Sigmoid colon (tissue), 7 donors: Measurements from ENCODE around the gene LRRC2. TPM values are rescaled to one million over a fixed set of nuclear protein-coding genes. Genes with fewer than 3 reads are reported as not detected.
"Not testable (repeated sequence)": the region's sequence is repeated elsewhere in the genome, so short reads cannot be mapped to it uniquely, and the experiment has no call there.

Experiments
- DNase-seq: peaks from one replicate; pipeline ENCODE4 v3.0.0-alpha.2; 2019
- H3K27ac ChIP-seq, 4 donors: fragments of 200-600 bp; sonication (generic); one replicate each; pipeline ENCODE4 v1.5.1; 2016 to 2019; ENCODE audit warnings: mild to moderate bottlenecking in 1 of 4
- H3K27me3 ChIP-seq, 3 donors: fragments of 200-600 bp; sonication (generic); one replicate each; pipeline ENCODE4 v1.5.1; 2019; ENCODE audit warnings: mild to moderate bottlenecking in 1 of 3
- H3K36me3 ChIP-seq, 4 donors: fragments of 200-600 bp; sonication (generic); one replicate each; pipeline ENCODE4 v1.5.1; 2016 to 2019
- H3K4me1 ChIP-seq, 4 donors: fragments of 200-600 bp; sonication (generic); one replicate each; pipeline ENCODE4 v1.5.1; 2017 to 2019
- H3K4me3 ChIP-seq, 4 donors: fragments of 200-600 bp; sonication (generic); one replicate each; pipeline ENCODE4 v1.5.1; 2017 to 2019; ENCODE audit warnings: mild to moderate bottlenecking in 2 of 4, moderate library complexity in 1 of 4
- H3K9me3 ChIP-seq, 4 donors: fragments of 200-600 bp in 3 of 4; sonication (generic) in 3 of 4; one replicate each; pipeline versions ENCODE4 v1.5.1 to v1.6.1; 2013 to 2019
- EP300 ChIP-seq, 4 donors: sonication (generic); formaldehyde crosslinking; IDR thresholded peaks; one replicate each; pipeline ENCODE4 v1.6.1; 2017; ENCODE audit warnings: antibody characterized with exemption in 4 of 4
- POLR2A ChIP-seq, 2 donors: fragments of 450-650 bp; IDR thresholded peaks; one replicate each; pipeline ENCODE4 v1.6.1; 2016; ENCODE audit warnings: antibody characterized with exemption in 2 of 2, mild to moderate bottlenecking in 2 of 2, moderate library complexity in 2 of 2
- POLR2AphosphoS5 ChIP-seq, 4 donors: sonication (generic); formaldehyde crosslinking; IDR thresholded peaks; one replicate each; pipeline ENCODE4 v1.6.1; 2017; ENCODE audit warnings: antibody characterized with exemption in 4 of 4
- WGBS, 2 donors: extraction: QIAGEN DNeasy Blood & Tissue Kit; methylation state at CpG; one replicate each; pipeline ENCODE4 v1.1.7; 2013; 5-methylcytosine and 5-hydroxymethylcytosine counted together
- intact Hi-C: fragments of 100-400 bp; cut with DNase I; formaldehyde crosslinking; loops from one replicate; pipeline ENCODE4 v1.15.1; 2023
- polyA plus RNA-seq, 3 donors: library from polyadenylated mRNA; stranded (reverse); fragments of 200-250 nt; gene quantifications; one replicate each; pipeline ENCODE4 v1.2.3, GENCODE V29; 2013
- total RNA-seq, 4 donors: library from RNA; depleted of rRNA; stranded (reverse); fragments of >200 nt; gene quantifications; one replicate each; pipeline ENCODE4 v1.1.0, GENCODE V29; 2016
- TF ChIP-seq, protein P1 (sequence below), 4 experiments: fragments of 450-650 bp in 3 of 4; fragments of 200-600 bp in 1 of 4; IDR thresholded peaks; one replicate each; pipeline ENCODE4 v1.5.1; 2016 to 2019; ENCODE audit warnings: antibody characterized with exemption in 4 of 4, mild to moderate bottlenecking in 3 of 4, moderate library complexity in 2 of 4
- donor health status: healthy with polysubstance abuse.
- donor health status: Bipolar disorder and iron deficiency.
- donor health status: healthy.

LRRC2 gene
- total and polyA plus RNA-seq, 7 donors, result 0.46 to 11.1 (median 3.6) TPM

DNA sequence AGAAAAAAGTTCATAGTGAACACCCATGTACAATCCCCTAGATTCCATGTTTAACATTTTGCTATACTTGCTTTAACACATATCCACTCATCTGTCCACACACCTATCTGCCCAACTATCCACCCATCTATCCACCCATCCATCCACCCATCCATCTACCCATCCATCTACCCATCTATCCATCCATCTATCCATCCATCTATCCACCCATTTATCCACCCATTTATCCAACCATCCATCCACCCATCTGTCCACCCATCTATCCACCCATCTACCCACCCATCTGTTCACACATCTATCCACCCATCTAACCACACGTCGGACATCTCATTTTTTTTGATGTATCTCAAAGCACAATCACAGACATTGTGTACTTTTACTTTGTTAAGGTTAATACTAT, 42.5 kb downstream of the LRRC2 start:
- Histone ChIP-seq H3K9me3 (no peaks in the 10 kb centered on the region), H3K27me3 (no peaks in the 10 kb centered on the region), H3K4me1 (no peaks in the 10 kb centered on the region), H3K27ac (no peak overlapping the region), H3K36me3 (peaks cover 0 to 11% (median 0%) of the 10 kb centered on the region in 4 donors), H3K4me3 (no peak overlapping the region)
- 95 to 98% methylated on average over 2 of the region's 2 CpGs for WGBS, 2 donors
- no peak for TF ChIP-seq EP300 (IDR thresholded peaks at IDR 0.05)
- TF ChIP-seq POLR2AphosphoS5 (IDR thresholded peaks at IDR 0.05), result no peak
- TF ChIP-seq, protein P1, sequence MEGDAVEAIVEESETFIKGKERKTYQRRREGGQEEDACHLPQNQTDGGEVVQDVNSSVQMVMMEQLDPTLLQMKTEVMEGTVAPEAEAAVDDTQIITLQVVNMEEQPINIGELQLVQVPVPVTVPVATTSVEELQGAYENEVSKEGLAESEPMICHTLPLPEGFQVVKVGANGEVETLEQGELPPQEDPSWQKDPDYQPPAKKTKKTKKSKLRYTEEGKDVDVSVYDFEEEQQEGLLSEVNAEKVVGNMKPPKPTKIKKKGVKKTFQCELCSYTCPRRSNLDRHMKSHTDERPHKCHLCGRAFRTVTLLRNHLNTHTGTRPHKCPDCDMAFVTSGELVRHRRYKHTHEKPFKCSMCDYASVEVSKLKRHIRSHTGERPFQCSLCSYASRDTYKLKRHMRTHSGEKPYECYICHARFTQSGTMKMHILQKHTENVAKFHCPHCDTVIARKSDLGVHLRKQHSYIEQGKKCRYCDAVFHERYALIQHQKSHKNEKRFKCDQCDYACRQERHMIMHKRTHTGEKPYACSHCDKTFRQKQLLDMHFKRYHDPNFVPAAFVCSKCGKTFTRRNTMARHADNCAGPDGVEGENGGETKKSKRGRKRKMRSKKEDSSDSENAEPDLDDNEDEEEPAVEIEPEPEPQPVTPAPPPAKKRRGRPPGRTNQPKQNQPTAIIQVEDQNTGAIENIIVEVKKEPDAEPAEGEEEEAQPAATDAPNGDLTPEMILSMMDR (IDR thresholded peaks at IDR 0.05), result no peak
- no peak for TF ChIP-seq POLR2A (IDR thresholded peaks at IDR 0.05)
- intact Hi-C loops, result no loop called here
- DNase-seq, result no peak

GRCh38 chr3:46522201-46522600, 43.9 kb downstream of the LRRC2 start:
- H3K9me3 ChIP-seq, H3K27me3 ChIP-seq, H3K27ac ChIP-seq, H3K4me3 ChIP-seq, H3K4me1 ChIP-seq, DNase-seq, H3K36me3 ChIP-seq, intact Hi-C loops: not testable (repeated sequence)
- WGBS, 2 donors, result 84% methylated on average over 4 of the region's 4 CpGs

- Histone ChIP-seq H3K4me3 (no peak overlapping the region), H3K27me3 (no peaks in the 10 kb centered on the region), H3K36me3 (no peaks in the 10 kb centered on the region), H3K9me3 (no peaks in the 10 kb centered on the region), H3K27ac (no peak overlapping the region), H3K4me1 (no peaks in the 10 kb centered on the region)
- intact Hi-C loops, result no loop called here
- no peak for DNase-seq
- TF ChIP-seq POLR2A (IDR thresholded peaks at IDR 0.05) (no peak), POLR2AphosphoS5 (IDR thresholded peaks at IDR 0.05) (no peak), EP300 (IDR thresholded peaks at IDR 0.05) (no peak)
- TF ChIP-seq, protein P1 (IDR thresholded peaks at IDR 0.05), result no peak
- 84 to 90% methylated on average over 9 of the region's 9 CpGs for WGBS, 2 donors
Observed at GRCh38 chr3:46521096-46521495, 45.0 kb downstream of the LRRC2 start.

DNA sequence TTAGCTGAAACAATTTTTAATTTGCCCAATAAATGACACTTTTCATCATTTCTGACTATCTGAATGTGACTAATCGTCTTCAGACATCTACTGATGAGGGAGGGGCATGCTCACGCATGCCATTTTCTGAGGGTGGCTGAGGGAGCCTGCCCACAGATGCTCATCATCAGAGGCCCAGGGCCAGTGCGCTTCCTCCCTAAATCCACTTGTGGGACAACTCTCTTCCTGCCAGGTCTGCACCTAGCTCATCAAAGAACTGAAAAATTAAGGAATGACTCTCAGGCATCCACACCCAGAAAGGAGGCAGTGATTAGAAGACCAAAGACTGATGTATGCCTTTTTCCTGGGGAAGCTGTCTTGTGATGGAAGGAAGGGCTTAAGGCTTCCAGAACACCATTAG, 45.6 kb downstream of the LRRC2 start:
- Histone ChIP-seq H3K9me3 (no peaks in the 10 kb centered on the region), H3K36me3 (no peaks in the 10 kb centered on the region), H3K4me1 (no peaks in the 10 kb centered on the region), H3K27me3 (no peaks in the 10 kb centered on the region), H3K27ac (no peak overlapping the region), H3K4me3 (no peak overlapping the region)
- TF ChIP-seq POLR2A (IDR thresholded peaks at IDR 0.05) (no peak), EP300 (IDR thresholded peaks at IDR 0.05) (no peak), POLR2AphosphoS5 (IDR thresholded peaks at IDR 0.05) (no peak)
- TF ChIP-seq, protein P1 (IDR thresholded peaks at IDR 0.05), result no peak
- 94 to 95% methylated on average over 3 of the region's 3 CpGs for WGBS, 2 donors
- intact Hi-C loops, result no loop called here
- DNase-seq, result no peak

DNA sequence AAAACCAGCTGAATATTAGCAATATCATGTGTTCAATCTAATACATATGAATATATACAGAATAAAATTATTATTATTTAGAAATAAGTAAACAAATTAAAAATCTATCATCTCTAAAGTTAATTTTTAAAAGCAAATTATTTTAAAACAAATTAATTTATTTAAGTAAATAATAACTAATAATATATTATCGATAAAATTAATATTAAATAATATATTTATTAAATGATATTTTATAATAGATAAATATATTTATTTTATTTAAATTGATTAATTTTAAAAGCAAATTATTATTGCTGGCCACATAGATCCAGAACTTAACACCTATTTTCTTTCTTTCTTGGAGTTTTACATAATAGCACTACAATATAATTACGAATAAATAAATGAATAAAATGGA, 46.1 kb downstream of the LRRC2 start:
- no peak for TF ChIP-seq POLR2A (IDR thresholded peaks at IDR 0.05)
- TF ChIP-seq EP300 (IDR thresholded peaks at IDR 0.05), result no peak
- TF ChIP-seq, protein P1 (IDR thresholded peaks at IDR 0.05), result no peak
- TF ChIP-seq POLR2AphosphoS5 (IDR thresholded peaks at IDR 0.05), result no peak
- Histone ChIP-seq H3K27ac (no peak overlapping the region), H3K27me3 (no peaks in the 10 kb centered on the region), H3K9me3 (no peaks in the 10 kb centered on the region), H3K36me3 (no peaks in the 10 kb centered on the region), H3K4me1 (no peaks in the 10 kb centered on the region), H3K4me3 (no peak overlapping the region)
- intact Hi-C loops, result no loop called here
- no peak for DNase-seq
- WGBS, 2 donors, result 96 to 98% methylated on average over 2 of the region's 2 CpGs
